Middle frontal gyrus (tissue), 1 donor: ENCODE data around the gene ZDHHC3.
"Not testable (repeated sequence)": the region's sequence is repeated elsewhere in the genome, so short reads cannot be mapped to it uniquely, and the experiment has no call there.

ENCODE experiments used
- DNase-seq: peaks from one replicate; pipeline ENCODE4 v3.0.0-alpha.2; 2015; ENCODE audit warnings: low spot score; ENCODE audit errors: extremely low spot score

The ZDHHC3 gene

DNA sequence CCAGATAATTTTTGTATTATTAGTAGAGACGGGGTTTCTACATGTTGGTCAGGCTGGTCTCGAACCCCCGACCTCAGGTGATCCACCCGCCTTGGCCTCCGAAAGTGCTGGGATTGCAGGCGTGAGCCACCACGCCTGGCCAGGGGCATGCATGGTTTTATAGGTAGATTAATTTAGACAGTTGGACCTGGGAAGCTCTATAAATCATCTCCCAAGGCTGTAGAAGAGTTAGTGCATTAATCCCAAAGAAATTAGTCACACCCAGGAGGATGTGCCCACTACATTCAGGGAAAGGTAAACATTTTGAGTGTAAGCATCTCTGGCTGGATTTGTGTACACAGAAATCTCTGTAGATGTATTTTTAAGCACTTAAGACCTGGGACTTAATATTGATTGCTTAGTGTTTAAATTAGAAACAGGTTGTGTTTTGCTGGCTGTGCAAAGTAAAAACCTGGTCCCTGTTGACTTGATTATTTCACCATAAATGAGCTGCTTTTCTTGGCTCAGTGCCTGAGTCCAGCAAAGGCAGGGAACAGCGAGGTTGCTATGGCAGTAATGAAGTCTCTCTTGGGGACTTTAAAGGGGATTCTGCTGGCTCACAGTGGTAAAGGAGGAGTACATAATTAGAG lies 19.3 kb upstream of the ZDHHC3 start:
- no peak for DNase-seq

DNA sequence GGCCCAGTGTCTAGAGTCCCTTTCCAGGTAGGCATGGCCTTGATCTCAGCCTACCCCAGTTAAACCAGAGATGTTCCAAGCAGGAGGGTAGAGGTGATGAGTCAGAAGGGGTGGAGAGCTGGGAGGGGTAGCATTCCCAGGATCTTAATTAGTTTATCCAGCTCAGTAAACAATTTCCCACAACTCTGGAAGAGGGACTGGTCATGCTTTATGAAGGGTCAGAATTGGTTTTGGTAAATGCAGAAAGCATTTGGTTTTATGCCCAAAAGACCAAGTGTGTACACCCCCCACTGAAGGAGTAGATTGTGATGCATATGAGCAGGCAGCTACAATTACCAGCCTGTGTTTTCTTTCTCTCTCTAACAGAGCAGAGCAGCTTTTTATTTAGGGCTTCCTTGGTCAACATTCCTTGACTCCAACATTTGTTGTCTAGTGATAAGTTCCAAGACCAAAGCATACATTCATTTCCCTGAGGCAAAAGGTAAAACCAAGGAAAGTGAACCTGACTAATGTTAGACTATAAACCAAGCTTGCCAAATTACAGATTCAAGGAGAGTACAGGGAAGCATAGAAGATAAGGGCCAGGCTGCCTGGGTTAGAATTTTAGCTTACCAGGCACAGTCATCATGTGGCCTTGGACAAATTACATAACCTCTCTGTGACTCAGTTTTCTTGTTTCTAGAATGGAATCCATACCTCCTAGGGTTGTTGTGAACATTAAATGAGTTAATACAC lies 17.7 kb upstream of the ZDHHC3 start:
- no peak for DNase-seq

DNA sequence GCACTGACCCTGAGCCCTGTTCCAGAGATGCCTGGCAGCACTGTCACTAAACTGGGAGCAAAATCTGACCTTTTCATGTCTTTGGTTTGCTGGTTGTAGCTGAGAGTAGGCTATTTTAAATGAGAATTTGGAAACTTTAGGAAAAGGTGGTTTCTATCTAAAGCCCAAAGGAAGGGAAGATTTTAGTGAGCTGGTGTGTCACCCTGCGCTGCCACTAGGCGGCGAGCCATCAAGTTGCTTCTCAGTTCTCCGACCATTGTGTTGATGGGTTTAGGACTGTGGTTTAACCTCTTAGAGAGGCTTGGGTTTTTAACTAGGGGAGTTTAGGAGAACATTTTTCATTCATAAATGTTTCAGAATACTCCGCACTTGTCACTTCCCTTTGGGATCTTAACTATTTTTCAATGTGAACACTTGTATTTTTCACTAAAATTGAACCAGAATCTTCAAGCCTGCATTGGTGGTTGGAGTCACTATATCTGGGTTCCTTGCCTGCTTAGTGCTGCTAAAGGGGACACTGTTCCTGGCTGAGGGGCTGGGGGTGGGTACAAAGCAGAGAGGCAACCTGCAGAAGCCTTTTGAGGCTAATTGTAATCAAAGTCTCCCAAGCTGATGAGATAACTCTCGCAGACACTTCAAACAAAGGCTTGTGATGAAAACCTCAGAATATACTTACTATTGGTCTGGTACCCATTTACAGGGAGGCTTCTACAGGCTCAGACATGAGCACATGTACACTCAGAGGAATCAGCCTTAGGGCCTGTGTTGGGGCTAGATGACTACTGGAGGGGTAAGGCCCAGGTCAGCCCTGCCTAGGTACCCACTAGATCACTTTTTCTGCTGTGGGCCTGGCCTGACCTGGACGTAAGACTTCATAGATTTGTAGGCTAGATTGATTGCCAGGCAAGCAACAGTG lies 16.8 kb upstream of the ZDHHC3 start:
- DNase-seq: no peak

DNA sequence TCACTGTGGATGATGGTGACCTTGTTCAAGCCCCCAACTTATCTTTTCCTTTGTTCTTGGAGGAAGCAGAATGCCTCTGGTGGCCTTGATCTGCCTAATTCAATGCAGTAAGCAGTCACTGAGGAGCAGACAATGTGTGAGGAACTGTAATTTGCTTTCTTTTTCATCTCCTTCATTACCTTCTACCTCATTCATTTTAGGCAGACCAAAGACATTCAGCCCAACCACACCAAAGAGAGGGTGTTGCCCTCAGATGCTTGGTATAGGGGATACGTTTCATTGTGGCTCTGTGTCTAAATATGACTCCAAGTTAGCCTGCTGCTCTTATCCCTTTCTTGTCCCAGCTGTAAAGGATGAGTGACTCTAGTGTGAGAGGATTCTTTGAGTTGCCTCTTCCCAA lies 15.4 kb upstream of the ZDHHC3 start:
- no peak for DNase-seq

DNA sequence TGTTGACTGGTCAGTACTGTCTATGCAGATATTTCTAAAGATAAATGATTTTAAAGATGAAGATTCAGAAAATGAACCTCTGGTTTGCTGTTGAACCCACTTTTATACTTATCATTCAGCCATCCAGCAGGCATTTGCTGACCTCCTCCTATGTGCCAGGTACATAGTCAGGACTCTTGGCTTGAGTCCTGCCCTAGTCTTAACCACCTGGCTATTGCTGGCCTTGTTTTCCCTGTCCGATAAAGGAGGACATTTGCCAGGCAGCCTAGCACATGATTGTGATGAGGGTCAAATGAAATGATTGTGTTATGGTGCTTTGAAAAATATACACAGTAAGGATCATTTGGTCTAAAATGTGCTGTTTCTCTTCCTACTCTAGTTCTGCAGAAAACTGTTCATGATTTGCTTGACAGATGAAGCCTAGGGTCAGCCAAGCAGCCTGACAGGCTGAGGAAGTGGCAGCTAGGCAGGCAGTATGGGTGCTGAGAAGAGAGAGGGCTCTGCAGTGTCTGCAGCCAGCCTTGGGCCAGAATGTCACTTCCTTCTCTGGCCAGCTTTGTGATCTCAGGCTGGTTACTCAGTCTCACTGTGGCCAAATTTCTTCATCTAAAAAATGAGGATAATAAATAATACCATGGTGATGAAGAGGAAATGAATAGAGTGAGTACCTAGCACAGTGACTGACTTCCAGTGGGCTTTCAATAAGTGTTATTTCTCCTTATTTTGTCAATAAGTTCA lies 13.8 kb upstream of the ZDHHC3 start:
- DNase-seq: no peak

DNA sequence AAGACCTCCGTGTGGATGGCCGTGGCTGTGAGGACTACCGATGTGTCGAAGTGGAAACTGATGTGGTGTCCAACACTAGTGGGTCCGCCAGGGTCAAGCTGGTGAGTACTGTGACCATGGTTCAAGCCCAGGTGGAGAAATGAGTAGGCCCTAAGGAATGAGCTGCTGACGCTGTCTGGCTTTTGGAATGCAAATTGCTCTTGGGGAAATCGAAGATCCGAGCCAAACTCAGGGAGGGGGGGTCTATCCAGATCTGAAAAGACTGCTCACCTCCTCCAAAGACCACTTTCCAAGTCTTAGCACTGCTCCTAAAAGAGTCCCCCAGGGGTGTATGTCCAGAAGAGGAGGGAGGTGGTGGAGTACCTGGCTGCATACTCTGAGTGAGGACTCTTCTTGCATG lies 13.2 kb upstream of the ZDHHC3 start:
- DNase-seq: no peak

DNA sequence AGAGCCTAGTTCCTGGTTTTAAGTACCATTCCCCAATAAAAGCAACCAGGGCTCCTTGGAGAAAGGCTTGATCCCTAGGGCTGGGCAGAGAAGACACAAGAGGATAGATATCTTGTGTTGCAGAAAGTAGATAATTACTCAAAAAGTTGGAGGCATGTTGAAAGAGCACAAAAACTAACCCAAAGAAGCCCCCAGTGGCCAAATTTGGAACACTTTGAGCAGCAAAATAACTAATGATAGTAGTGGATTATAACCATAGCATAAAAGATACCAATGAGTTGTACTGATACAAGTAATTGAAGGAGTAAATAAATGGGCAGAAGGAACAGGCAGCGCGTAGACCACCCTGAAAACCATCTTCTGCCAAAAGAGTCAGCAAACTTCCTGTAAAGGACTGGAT lies 12.1 kb upstream of the ZDHHC3 start:
- no peak for DNase-seq

DNA sequence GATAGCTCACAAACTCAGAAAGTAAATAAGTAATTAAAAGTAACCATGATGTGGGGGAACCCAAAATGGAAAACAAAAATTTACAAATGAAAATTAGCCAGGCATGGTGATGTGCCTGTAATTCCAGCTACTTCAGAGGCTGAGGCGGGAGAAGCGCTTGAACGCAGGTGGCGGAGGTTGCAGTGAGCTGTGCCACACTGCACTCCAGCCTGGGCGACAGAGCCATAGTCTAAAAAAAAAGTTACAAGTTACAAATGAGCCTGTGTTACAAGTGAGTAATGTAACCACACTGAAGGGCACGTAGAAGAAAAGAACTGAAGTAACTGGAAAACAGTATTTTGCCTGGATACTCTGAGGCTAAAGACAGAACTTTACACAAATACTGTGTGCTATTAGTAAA lies 11.4 kb upstream of the ZDHHC3 start:
- no peak for DNase-seq

DNA sequence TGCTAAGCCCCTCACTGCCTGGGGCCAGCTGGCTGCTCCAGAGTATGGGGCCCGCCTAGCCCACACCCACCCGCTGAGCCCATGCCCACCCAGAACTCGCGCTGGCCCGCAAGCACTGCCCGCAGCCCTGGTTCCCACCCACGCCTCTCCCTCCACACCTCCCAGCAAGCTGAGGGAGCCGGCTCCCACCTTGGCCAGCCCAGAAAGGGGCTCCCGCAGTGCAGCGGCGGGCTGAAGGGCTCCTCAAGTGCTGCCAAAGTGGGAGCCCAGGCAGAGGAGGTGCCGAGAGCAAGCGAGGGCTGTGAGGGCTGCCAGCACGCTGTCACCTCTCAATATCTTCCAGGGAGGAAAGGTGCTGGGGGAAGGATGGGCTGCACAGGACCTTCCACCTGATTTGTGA lies 10.4 kb upstream of the ZDHHC3 start:
- DNase-seq: not testable (repeated sequence)

DNA sequence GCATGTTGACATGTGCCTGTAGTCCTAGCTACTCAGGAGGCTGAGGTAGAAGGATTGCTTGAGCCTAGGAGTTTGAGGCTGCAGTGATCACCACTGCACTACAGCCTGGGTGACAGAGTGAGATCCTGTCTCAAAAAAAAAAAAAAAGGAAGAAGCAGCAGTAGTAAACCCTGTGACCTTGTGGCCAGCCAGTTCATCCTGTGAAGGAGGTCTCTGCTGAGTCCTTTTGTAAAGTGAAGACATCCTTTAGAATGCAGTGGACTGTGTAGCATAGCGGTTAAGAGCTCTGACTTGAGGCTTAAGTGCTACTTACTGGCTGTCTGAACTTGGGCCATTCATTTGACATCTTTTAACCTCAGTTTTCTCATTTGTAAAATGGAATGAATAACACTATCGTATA lies 8.4 kb upstream of the ZDHHC3 start:
- no peak for DNase-seq

DNA sequence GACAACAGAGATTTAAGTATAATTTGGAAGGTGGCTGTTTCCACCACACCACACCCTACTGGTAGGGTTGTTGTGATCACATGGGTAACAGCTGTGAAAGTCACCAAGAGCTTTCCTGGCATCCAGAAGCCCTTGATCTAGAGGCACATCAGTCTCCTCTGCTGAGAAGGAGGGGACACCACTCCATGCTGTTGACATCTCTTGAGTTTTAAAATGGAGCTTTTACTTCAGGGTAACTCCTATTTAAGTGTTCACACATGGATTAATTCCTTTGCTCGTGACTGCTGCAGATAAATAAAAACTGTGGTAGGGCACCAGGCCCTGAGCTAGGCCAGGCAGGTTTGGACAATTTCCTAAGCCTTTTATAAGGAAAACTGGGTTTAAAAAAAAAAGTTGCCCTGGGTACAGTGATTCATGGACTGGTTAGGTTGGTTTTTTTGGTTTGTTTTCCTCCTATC lies 7.5 kb upstream of the ZDHHC3 start:
- DNase-seq: no peak

DNA sequence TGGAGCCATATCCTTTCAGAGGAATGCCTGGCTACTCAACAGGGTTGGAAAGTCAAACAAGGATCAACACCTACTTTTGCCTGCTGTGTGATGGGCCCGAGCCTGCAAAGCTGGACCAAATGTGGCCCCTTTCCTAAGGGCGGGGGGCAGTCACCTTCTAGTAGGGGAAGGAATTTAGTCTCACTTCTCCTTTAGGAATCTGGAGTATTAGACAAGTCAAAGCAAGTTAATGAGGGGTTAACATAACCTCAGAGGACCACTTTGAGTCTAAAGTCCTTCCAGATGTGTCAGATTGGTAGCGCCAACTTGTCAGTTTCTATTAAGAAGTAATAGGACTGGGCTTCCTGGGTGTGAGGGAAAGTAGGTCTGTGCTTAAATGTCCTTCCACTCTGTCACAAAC lies 6.8 kb upstream of the ZDHHC3 start:
- DNase-seq: no peak

DNA sequence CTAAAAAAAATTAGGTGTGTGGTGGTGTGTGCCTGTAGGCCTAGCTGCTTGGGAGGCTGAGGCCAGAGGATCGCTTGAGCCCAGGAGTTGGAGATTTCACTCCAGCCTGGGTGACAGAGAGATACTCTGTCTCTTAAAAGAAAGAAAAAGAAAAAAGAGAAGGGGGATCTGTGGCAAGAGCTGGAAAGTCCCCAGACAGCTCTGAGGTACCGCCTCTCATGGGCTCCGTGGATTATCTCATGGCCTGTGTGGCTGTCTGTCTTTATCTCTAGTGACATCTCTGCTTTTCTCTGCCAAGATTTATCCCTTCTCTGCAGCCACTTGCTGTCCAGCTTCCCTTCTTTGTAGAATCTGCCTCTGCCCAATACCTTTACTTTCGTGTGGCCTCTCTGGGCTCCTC lies 5.8 kb upstream of the ZDHHC3 start:
- no peak for DNase-seq

DNA sequence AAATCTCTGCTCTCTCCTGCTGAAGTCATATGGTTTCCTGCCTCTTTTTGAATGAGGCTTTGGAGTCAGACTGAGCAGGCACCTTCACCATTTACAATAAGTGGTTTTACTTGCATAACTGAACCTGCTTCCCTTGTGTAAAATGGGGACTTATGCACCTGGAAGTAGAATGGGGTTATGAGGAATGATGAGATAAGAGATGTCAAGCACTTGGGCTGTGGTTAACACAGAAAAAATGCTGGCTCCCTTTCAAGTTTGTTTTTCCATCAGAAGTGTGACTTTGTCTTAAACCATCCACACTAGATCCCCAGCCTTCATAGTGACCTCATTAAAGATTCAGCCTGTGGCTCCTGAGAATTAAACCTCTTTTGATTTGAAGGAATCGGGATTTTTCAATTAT lies 5.2 kb upstream of the ZDHHC3 start:
- DNase-seq: no peak

DNA sequence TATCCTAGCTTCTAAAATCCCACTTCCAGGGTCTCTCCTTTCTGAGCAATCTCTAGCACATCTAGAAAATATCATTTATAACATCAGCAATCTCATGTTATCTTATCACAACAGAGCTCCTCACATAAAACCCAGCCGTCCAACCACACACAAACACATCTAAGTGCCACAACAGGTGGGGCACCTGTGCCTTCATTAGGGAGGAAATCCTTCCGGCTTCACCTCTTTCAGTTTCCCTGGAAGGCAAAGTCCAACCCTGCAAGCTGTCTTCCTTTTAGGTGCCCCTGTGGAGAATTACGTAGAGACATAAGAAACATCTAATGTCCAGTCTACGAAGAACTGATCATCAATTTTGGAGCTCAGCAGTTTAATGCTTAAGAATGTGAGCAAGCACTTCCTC lies 1.6 kb downstream of the ZDHHC3 start:
- no peak for DNase-seq

DNA sequence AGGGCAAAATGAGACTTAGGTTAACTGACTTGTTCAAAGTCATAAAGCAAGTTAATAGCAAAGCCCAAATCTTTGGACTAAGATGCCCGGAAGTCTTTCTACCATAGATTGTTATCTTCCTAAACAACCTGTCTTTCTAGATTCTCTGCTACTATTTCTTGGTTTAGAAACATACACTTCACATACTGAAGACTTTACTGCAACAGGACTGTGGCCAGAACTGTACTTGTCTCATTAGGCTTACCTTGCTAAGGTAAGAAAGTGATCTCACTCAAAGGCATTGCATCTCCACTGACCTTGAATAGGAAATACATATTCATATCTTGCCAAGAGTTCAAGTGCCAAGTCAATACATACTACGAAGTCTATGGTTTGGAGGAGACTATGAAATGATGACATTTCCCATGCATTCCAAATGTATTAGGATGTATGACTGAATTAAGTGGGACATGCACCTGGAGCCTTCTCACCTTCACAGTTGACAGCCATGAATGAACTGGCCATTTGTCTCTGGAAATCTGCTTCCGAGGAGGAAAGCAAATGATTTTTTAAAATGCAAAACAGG lies 5.0 kb downstream of the ZDHHC3 start:
- DNase-seq: no peak

DNA sequence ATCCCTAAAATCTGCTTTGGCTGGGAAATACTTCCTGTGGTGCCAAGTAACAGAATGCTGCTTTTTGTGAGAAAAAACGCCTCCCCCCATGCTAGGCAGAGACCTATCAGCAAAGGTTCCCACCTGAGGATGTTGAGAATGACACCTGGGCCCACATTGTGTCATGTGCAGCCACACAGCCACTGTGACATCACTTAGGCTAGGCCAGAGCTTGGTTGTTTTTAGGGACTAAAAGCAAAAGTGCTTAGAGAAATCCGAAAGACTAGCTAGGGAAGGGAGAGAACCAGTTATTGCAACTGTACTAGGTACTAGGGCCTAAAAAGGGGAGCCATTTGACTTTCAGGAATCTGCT lies 6.2 kb downstream of the ZDHHC3 start:
- DNase-seq: no peak

DNA sequence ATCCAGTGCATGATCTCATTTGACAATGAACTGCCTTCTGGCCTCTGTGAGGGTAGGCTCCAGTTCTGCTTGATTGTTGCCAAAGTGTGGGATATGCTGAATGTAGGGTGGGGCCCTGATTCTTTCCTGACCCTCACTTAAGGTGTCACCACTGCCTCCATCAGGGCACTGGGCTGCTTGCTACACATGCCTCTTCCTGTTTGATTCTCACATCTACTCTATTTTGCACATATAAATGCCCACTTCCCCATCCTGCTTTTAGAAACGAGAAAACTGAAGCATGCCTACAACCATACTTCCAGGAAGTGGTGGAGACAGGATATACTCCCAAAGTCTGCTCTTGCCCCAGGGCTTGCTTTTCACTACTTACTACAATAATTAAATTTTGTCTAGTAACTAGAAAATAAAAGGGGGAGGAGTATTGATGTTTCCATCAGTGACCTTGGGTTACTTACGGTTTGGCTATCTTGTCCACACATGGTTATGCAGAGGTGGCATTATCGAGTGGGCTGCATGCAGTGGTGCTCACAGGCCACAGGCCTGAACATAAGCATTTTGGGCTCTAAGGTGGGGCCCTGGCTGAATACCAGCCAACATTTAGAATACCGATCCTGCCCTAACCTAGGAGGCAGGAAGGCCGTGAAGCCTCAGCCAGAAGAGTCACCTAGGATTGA lies 6.7 kb downstream of the ZDHHC3 start:
- no peak for DNase-seq

DNA sequence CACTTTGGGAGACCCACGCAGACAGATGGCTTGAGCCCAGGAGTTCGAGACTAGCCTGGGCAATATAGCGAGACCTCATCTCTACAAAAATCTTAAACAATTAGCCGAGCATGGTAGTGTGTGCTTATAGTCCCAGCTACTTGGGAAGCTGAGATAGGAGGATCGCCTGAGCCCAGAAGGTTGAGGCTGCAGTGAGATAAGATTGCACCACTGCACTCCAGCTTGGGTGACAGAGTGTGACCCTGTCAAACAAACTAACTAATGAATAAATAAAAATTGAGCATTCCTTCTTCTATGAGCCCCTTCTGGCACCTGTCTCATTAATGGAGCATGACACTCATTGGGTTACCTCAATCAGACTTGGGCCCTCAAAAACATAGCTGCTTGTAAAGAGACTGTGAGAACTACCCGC lies 7.5 kb downstream of the ZDHHC3 start:
- DNase-seq: no peak

DNA sequence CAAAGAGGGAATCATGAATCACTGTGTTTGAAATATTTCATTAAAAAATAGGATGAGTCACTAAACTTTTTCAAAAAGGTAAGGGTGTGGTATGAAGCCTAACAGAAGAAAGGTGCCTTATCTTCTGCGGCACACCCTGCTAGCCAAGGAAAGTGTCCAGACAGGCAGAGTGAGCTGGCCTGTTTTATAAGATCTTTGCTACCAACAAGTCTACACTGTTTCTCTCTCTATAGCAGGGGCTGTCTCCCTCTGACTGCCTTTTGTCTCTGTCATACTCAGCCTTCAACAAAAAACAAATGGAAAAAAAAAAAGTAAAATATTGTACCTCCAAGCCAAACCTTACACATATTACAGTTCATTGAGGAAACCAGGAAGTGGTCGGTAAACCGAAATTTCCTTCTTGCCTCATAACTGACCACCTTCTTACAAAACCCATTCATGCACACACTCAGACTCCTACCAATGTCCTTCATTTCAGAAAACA lies 9.1 kb downstream of the ZDHHC3 start:
- no peak for DNase-seq

DNA sequence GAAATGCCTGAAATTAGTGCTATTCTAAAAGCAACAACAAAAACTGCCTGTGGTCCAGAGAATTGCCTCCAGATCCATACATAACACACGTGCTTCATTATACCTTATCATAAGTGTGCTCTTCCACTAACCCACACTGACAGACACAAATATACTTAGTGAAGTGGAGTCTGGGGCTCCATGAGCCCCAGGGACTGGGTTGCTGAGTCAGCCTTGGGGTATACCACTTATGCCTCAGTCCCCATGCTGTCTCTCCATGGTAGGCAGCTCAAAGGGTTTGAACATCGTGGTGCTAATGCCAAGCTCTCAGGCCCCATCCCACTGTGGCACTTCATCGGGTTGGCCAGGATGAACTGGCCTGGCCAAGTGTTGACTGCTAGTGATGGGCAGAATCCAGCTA lies 10.8 kb downstream of the ZDHHC3 start:
- no peak for DNase-seq
